NCI-H2081 treated with DMSO at 0.1 percent for 48 hours (cell line): ENCODE data around the gene EID2.
A peak's percentile ranks its signal among the peaks of the same experiment; 100 is the strongest.

Experiments used
- DNase-seq: peaks from one replicate; lab custom pipeline; 2025; lab: John Stamatoyannopoulos, UW

The EID2 gene

GRCh38 chr19:39501340-39501739 lies 38.6 kb downstream of the EID2 start:
- DNase-seq: no peak

GRCh38 chr19:39500543-39500942 lies 39.4 kb downstream of the EID2 start:
- no peak for DNase-seq

GRCh38 chr19:39499932-39500331 lies 40.0 kb downstream of the EID2 start:
- DNase-seq: no peak

- DNase-seq: no peak
Observed at GRCh38 chr19:39498798-39499642, 40.9 kb downstream of the EID2 start, which contains the start of gene DLL3. TSS of gene DLL3 (plus strand) at chr19:39498947. CDS start at chr19:39498975, 28 bp downstream.

- peak; percentile 28 for DNase-seq
Observed at GRCh38 chr19:39497996-39498797, 41.8 kb downstream of the EID2 start.

- no peak for DNase-seq
Observed at GRCh38 chr19:39497701-39497995, 42.3 kb downstream of the EID2 start.

GRCh38 chr19:39496063-39496462 lies 43.9 kb downstream of the EID2 start:
- no peak for DNase-seq

- no peak for DNase-seq
Observed at GRCh38 chr19:39494661-39495060, 45.3 kb downstream of the EID2 start.

GRCh38 chr19:39492788-39493187 lies 47.2 kb downstream of the EID2 start:
- DNase-seq: no peak

- DNase-seq: no peak
Observed at GRCh38 chr19:39492225-39492624, 47.7 kb downstream of the EID2 start.

- DNase-seq: no peak
Observed at GRCh38 chr19:39489756-39490155, 50.2 kb downstream of the EID2 start.
